GM18526 (cell line): Measurements from ENCODE around the gene MACROH2A1.

Experiments
- POLR2A ChIP-seq: IDR thresholded peaks from 3 replicates; pipeline ENCODE4 v1.6.1; 2011; ENCODE audit not compliant: insufficient read length; ENCODE audit errors: extremely low read depth

The MACROH2A1 gene

GRCh38 chr5:135329066-135329912 lies 69.7 kb downstream of the MACROH2A1 start:
- no peak for TF ChIP-seq POLR2A

- no peak for TF ChIP-seq POLR2A
These were observed 70.8 kb downstream of the MACROH2A1 start for GRCh38 chr5:135328128-135328687.

GRCh38 chr5:135327429-135328127 lies 71.5 kb downstream of the MACROH2A1 start:
- TF ChIP-seq POLR2A, result no peak

GRCh38 chr5:135326296-135327254 lies 72.5 kb downstream of the MACROH2A1 start:
- no peak for TF ChIP-seq POLR2A

- no peak for TF ChIP-seq POLR2A
These were observed 74.0 kb downstream of the MACROH2A1 start for GRCh38 chr5:135324897-135325650.

GRCh38 chr5:135324160-135324559 lies 74.9 kb downstream of the MACROH2A1 start:
- no peak for TF ChIP-seq POLR2A

GRCh38 chr5:135323701-135324132 lies 75.3 kb downstream of the MACROH2A1 start:
- no peak for TF ChIP-seq POLR2A

GRCh38 chr5:135323227-135323626 lies 75.8 kb downstream of the MACROH2A1 start:
- TF ChIP-seq POLR2A, result no peak

- TF ChIP-seq POLR2A, result no peak
These were observed 76.3 kb downstream of the MACROH2A1 start for GRCh38 chr5:135322744-135323143.

- TF ChIP-seq POLR2A, result no peak
These were observed 76.8 kb downstream of the MACROH2A1 start for GRCh38 chr5:135322271-135322670.

- no peak for TF ChIP-seq POLR2A
These were observed 78.1 kb downstream of the MACROH2A1 start for GRCh38 chr5:135320718-135321484.

- TF ChIP-seq POLR2A, result no peak
These were observed 79.0 kb downstream of the MACROH2A1 start for GRCh38 chr5:135319928-135320606.

GRCh38 chr5:135319458-135319857 lies 79.6 kb downstream of the MACROH2A1 start:
- TF ChIP-seq POLR2A, result no peak
